C4-2B (cell line): ENCODE results near the gene NCOR2.

Source experiments
- H3K27ac ChIP-seq: fragments of 450-650 bp; 2 replicates; pipeline ENCODE4 v1.5.1; 2017
- ZFX ChIP-seq: fragments of 450-650 bp; IDR thresholded peaks from 2 replicates; pipeline ENCODE4 v1.6.1; 2017
- TF ChIP-seq, protein P1 (sequence below): fragments of 450-650 bp; conservative IDR thresholded peaks from 2 replicates; pipeline ENCODE4 v1.5.1; 2017; ENCODE audit warnings: mild to moderate bottlenecking

The NCOR2 gene

DNA sequence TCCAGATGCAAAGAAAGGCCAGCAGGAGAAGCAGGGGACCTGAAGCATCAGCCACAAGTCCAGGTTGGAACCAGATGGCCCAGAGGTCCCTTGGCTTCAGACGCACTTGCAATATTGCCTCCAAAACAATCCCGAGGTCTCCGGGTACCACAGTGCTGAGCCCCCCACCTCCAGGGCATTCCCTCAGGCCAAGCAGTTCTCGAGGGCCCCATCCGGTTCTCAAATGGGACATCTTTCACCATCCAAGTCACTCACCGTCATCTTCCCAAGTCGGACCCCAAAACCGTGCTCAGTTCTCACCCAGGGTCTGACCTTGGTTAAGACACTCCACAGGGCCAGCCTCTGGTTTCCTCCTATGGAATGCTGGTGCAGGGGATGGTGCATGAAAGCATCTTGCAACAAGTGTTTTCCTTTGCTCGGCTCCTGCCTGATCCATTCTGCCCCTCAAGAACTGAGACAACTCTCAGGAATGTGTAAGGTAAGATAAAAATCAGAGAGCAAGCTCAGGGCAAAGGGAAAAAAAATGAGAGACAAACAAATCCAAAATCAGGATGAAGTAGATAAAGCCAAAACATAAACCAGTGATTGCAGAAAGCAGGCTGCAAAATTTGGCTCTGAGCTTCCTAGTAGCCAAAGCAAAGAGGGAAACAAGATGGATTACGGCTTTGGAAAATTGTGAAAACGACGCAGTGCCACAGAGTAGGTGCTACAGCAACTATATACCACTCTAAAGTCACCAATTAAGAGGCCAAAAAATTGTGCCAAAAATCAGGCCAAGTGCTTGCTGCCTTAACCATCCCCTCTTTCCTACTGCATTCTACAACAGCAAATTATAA, 8.0 kb downstream of the NCOR2 start:
- no peak for TF ChIP-seq ZFX
- TF ChIP-seq, protein P1, sequence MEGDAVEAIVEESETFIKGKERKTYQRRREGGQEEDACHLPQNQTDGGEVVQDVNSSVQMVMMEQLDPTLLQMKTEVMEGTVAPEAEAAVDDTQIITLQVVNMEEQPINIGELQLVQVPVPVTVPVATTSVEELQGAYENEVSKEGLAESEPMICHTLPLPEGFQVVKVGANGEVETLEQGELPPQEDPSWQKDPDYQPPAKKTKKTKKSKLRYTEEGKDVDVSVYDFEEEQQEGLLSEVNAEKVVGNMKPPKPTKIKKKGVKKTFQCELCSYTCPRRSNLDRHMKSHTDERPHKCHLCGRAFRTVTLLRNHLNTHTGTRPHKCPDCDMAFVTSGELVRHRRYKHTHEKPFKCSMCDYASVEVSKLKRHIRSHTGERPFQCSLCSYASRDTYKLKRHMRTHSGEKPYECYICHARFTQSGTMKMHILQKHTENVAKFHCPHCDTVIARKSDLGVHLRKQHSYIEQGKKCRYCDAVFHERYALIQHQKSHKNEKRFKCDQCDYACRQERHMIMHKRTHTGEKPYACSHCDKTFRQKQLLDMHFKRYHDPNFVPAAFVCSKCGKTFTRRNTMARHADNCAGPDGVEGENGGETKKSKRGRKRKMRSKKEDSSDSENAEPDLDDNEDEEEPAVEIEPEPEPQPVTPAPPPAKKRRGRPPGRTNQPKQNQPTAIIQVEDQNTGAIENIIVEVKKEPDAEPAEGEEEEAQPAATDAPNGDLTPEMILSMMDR, result no peak
- H3K27ac ChIP-seq, result no peak overlapping the region

DNA sequence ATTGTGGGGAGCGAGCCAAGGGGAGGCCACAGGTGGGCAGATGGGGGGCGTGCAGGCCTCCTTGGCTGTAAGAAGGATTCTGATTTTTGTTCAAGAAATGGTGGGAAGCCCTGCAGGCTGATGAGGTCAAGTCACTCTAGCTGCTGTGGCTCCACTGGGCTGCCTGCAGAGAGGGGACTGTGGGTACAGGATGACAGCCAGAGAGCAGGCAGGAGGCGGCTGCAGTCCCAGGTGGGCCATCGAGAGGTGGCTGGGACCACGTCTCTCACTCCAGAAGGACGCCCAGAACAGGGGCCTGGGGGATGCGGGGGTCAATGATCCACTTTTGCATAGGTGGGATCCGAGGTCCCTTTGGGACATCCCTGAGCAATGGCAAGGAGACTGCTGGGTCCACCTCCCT, 9.1 kb downstream of the NCOR2 start:
- no peak for TF ChIP-seq ZFX
- TF ChIP-seq, protein P1, result no peak
- no peak overlapping the region for H3K27ac ChIP-seq

DNA sequence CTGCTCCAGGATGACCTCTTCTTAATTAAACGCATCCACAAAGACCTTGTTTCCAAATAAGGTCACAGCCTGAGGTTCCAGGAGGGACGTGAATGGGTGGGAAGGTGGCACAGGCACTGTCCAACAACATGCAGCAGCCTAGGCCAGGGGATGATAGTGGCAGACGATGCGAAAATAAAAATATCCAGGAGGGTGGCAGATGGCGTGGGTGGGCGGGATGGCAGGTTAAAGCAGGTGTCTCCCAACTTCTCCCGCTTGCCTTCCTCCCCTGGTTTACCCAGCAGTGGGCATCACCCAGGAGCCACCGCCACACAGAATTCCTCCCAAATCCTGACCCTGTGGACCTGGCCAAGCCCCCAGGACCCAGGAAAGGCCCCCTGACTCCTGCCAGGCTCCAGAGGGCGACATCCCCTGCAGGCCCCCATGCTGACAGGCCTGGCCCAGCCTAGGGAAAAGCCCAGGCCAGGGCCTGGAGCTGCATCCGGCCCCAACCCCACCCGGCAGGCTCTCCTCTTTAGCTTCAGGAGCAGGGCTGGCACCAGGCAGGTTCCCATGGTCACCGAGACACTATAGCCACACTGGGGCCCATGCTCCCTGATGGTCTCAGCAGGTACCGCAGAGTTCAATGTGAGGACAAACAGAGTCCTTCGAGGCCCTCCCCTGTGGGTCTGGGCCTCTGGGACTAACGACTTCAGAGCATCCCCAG, 9.7 kb downstream of the NCOR2 start:
- TF ChIP-seq, protein P1, result no peak
- no peak for TF ChIP-seq ZFX

DNA sequence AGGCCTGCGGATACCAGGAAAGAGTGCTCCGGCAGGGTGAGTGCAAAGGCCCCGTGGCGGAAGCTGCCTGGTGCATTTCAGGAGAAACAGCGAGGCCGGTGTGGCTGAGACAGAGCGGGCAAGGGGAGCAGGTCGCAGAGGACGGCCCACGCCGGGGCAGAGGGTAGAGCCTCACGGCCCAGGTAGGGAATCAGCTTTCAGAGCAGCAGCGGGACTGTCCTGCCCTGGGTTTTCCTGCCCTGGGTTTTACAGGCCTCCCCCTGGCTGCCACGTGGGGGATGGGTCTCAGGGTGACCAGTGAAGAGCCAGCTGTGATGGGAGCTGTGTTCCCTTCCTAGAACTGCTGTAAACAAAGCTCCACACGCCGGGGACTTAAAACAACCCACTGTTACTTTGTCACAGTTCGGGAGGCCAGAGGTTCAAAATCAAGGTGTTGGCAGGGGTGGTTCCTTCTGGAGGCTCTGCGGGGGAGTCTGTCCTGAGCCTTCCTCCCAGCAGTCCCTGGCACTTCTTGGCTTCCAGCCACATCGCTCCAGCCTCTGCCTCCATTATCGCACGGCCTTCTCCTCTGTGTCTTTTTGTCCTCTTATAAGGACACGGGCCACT, 10.4 kb downstream of the NCOR2 start:
- no peak for TF ChIP-seq ZFX
- TF ChIP-seq, protein P1, result no peak
- no peak overlapping the region for H3K27ac ChIP-seq

More for the DNA sequence above, 9.7 kb downstream of the NCOR2 start:
- H3K27ac ChIP-seq, result no peak overlapping the region

DNA sequence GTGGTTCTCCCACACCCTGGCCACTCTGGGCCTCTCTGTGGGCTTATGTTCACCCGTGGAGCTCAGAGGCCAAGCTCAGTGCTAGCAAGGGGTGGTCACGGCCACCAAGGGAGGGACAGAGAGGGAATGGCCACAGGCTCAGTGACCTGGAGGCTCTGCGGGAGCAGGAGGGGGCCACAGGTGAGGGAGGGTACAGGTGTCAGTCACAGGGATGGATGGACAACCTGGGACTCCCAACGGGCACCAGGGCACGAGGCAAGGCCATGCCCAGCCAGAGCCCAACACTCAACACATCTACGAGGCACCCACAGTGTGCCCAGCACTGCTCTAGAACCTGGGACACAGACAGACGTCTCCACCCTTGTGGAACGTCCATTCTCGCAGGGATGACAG, 11.3 kb downstream of the NCOR2 start:
- TF ChIP-seq ZFX, result no peak
- TF ChIP-seq, protein P1, result no peak
- no peak overlapping the region for H3K27ac ChIP-seq

DNA sequence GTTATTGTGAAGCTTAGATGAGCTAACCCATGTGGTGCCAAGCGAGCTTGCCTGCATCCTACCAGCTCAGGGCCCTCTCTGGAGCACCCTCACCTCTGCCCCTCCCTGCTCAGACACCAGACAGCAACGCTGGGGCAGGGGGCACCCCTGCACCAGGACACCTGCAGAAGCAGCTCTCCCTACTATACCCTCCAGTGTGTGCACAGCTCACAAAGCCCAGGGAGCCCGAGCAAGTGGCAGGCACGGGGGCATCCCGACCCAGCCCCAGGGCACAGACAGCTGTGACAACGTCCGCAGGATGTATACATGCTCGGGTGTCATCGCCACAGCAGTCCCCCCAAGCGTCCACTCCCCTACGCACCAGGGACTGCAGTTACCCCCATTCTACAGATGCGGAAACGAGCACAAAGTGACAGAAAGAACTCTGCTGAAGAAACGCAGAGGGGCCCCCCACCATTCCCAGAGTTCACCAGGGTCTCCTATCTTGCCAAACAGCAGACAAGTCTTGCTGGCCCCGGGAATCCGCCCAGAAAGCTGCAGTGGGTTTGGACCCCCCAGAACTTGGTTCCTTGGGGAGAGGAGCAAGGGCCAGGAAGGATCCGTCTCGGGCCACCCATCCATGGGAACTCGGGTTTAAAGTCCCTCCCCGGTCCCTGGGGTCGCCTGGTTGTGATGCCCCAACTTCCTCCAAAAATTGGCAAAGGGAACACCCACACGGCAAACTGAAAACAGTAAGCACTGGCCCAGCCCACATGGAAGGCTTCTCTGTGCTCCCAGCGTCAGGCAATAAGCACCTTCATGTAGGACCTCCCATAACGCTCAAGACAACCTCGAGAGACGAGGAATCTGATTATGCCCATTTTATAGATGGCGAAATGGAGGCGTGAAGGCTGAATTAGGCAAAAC, 12.0 kb downstream of the NCOR2 start:
- TF ChIP-seq ZFX, result no peak
- TF ChIP-seq, protein P1, result no peak
- H3K27ac ChIP-seq, result no peak overlapping the region
